NT2/D1 (cell line): ENCODE data around the gene CPEB1.

Source experiments
- SUZ12 ChIP-seq: IDR thresholded peaks from 2 replicates; pipeline ENCODE4 v1.6.1; 2011; ENCODE audit not compliant: insufficient read length, insufficient read depth; ENCODE audit errors: extremely low read depth
- YY1 ChIP-seq: IDR thresholded peaks from 2 replicates; pipeline ENCODE4 v1.6.1; 2011; ENCODE audit not compliant: insufficient read length, insufficient read depth
- ZNF274 ChIP-seq: IDR thresholded peaks from 2 replicates; pipeline ENCODE4 v1.6.1; 2011; ENCODE audit warnings: mild to moderate bottlenecking, low read depth, low read length

- TF ChIP-seq ZNF274 (no peak), YY1 (no peak), SUZ12 (no peak)
Measured at GRCh38 chr15:82664021-82664420, 16.9 kb upstream of the CPEB1 start.
